Endothelial cell of umbilical vein (primary cell): Measurements from ENCODE around the gene NELFB. TPM values are rescaled to one million over a fixed set of nuclear protein-coding genes. Genes with fewer than 3 reads are reported as not detected.

ENCODE experiments used
- BruUV-seq: library from RNA; stranded (reverse); fragments of 400-500 nt; replicated peaks from 2 replicates; lab custom pipeline; 2021; lab: Mats Ljungman, UMichigan
- CTCF ChIA-PET: fragments of 300-600, 350-600 bp; sonication (Branson Sonifier 250); formaldehyde crosslinking; loops from one replicate; lab custom pipeline; 2021; ENCODE audit warnings: antibody characterized with exemption, inconsistent platforms; lab: Charles Lee
- POLR2A ChIA-PET: fragments of 300-600, 350-600 bp; sonication (Branson Sonifier 250); formaldehyde crosslinking; loops from one replicate; lab custom pipeline; 2021; ENCODE audit warnings: antibody characterized with exemption, inconsistent platforms; lab: Charles Lee
- DNase-seq: peaks from one replicate; pipeline ENCODE4 v3.0.0-alpha.2; 2011; ENCODE audit warnings: low read depth, low spot score
- FAIRE-seq: peaks from 2 replicates; lab custom pipeline; 2011; peaks lifted over from hg19 to GRCh38; lab: Jason Lieb, UNC
- H2AFZ ChIP-seq: 2 replicates; pipeline ENCODE4 v1.6.0; 2012; ENCODE audit warnings: low read depth, low read length, control low read depth, inconsistent platforms
- H3K27ac ChIP-seq: 2 replicates; pipeline ENCODE4 v1.5.1; 2011; ENCODE audit warnings: low read depth, mild to moderate bottlenecking, control low read depth, low read length, moderate library complexity; ENCODE audit not compliant: insufficient read depth
- H3K27me3 ChIP-seq, 2 experiments: 2 replicates each; pipeline versions ENCODE4 v1.6.0 to v1.6.1; 2011; ENCODE audit warnings: low read length in 2 of 2, mixed read lengths in 1 of 2; ENCODE audit not compliant: control insufficient read depth in 2 of 2, insufficient read depth in 2 of 2
- H3K36me3 ChIP-seq, 2 experiments: 2 replicates in 1 of 2; 3 replicates in 1 of 2; pipeline ENCODE4 v1.5.1; 2011; ENCODE audit warnings: low read length in 2 of 2, mild to moderate bottlenecking in 1 of 2, moderate library complexity in 1 of 2; ENCODE audit not compliant: control insufficient read depth in 2 of 2, insufficient read depth in 2 of 2; ENCODE audit errors: extremely low read depth in 1 of 2
- H3K4me1 ChIP-seq: 3 replicates; pipeline ENCODE4 v1.5.1; 2011; ENCODE audit warnings: mild to moderate bottlenecking, low read length; ENCODE audit not compliant: control insufficient read depth, insufficient read depth; ENCODE audit errors: extremely low read depth
- H3K4me2 ChIP-seq: 2 replicates; pipeline ENCODE4 v1.6.1; 2011; ENCODE audit warnings: low read length, control low read depth, mixed read lengths; ENCODE audit not compliant: insufficient read depth
- H3K4me3 ChIP-seq, 3 experiments: fragments of 200-600 bp in 1 of 3; sonication (generic), shearing (Covaris generic) in 1 of 3; replicated peaks in 1 of 3; 2 replicates each; pipeline ENCODE4 v1.5.1; 2011 to 2016; ENCODE audit warnings: control low read depth in 3 of 3, low read length in 3 of 3, mild to moderate bottlenecking in 2 of 3, inconsistent platforms in 1 of 3, low read depth in 1 of 3, moderate library complexity in 1 of 3; ENCODE audit not compliant: insufficient read depth in 1 of 3
- H3K79me2 ChIP-seq: 2 replicates; pipeline ENCODE4 v1.6.0; 2012; ENCODE audit warnings: low read length, inconsistent platforms; ENCODE audit not compliant: control insufficient read depth, insufficient read depth
- H3K9ac ChIP-seq: replicated peaks from 2 replicates; pipeline ENCODE3; 2011; ENCODE audit warnings: low read length, control low read depth; ENCODE audit not compliant: insufficient read depth; ENCODE audit errors: extremely low read depth
- H3K9me1 ChIP-seq: replicated peaks from 3 replicates; pipeline ENCODE4 v1.6.0; 2011; ENCODE audit warnings: mild to moderate bottlenecking, low read length; ENCODE audit not compliant: control insufficient read depth, insufficient read depth; ENCODE audit errors: extremely low read depth
- H3K9me3 ChIP-seq: replicated peaks from 2 replicates; pipeline ENCODE4 v1.5.1; 2012; ENCODE audit warnings: low read length, inconsistent platforms; ENCODE audit not compliant: control insufficient read depth, insufficient read depth
- H4K20me1 ChIP-seq: replicated peaks from 2 replicates; pipeline ENCODE3; 2011; ENCODE audit warnings: mild to moderate bottlenecking, low read length; ENCODE audit not compliant: control insufficient read depth, insufficient read depth; ENCODE audit errors: extremely low read depth
- FOS ChIP-seq: IDR thresholded peaks from 2 replicates; pipeline ENCODE4 v1.6.1; 2011; ENCODE audit warnings: mild to moderate bottlenecking, low read length, moderate library complexity, borderline replicate concordance; ENCODE audit not compliant: insufficient read depth
- GATA2 ChIP-seq: IDR thresholded peaks from 2 replicates; pipeline ENCODE4 v1.7.0; 2011; ENCODE audit warnings: low read depth, mild to moderate bottlenecking, moderate library complexity, mixed read lengths, low read length; ENCODE audit not compliant: insufficient read length, insufficient read depth
- JUN ChIP-seq: IDR thresholded peaks from 2 replicates; pipeline ENCODE4 v1.6.1; 2011; ENCODE audit warnings: borderline replicate concordance, low read depth; ENCODE audit not compliant: insufficient read length, insufficient read depth
- MYC ChIP-seq: IDR thresholded peaks from one replicate; pipeline ENCODE4 v1.6.1; 2011; ENCODE audit warnings: mild to moderate bottlenecking, low read depth, low read length
- POLR2A ChIP-seq: IDR thresholded peaks from 2 replicates; pipeline ENCODE4 v1.6.1; 2012; ENCODE audit warnings: low read depth, mild to moderate bottlenecking, control low read depth, low read length
- POLR2AphosphoS5 ChIP-seq: IDR thresholded peaks from 2 replicates; pipeline ENCODE4 v1.6.1; 2012; ENCODE audit warnings: low read depth, mild to moderate bottlenecking, control low read depth, low read length, moderate library complexity; ENCODE audit not compliant: insufficient read depth
- dilution Hi-C: fragments of 300-500 bp; cut with MboI; formaldehyde crosslinking; loops from one replicate; pipeline ENCODE4 v1.15.0; 2019; ENCODE audit warnings: low sequenced_read_pairs; ENCODE audit not compliant: extremely low pct_ligation_motif_present
- intact Hi-C: fragments of 100-400 bp; cut with micrococcal nuclease; formaldehyde crosslinking; loops from one replicate; pipeline ENCODE4 v1.10.0; 2022
- polyA plus RNA-seq, 4 experiments: library from polyadenylated mRNA; depleted of rRNA in 3 of 4; stranded (reverse) in 3 of 4; unstranded in 1 of 4; fragments of >200 nt; gene quantifications; 2 replicates each; pipeline versions ENCODE4 v1.2.1 to v1.2.3, GENCODE V29; 2011 to 2012; ENCODE audit warnings: missing spikeins in 1 of 4
- total RNA-seq: library from RNA; stranded (reverse); gene quantifications from 2 replicates; pipeline ENCODE4 v1.2.3, GENCODE V29; 2021
- TF ChIP-seq, protein P1 (sequence below): IDR thresholded peaks from 2 replicates; pipeline ENCODE4 v1.6.1; 2011; ENCODE audit not compliant: insufficient read depth, insufficient read length

NELFB gene
- total and polyA plus RNA-seq, 2 donors (not counting 3 experiments of a cell fraction or from before 2014, with no cell fraction given): 62.3 to 76.1 TPM

- BruUV-seq: no TSS peak
- no peak overlapping the region for H3K4me2 ChIP-seq
- no peaks in the 10 kb centered on the region for H3K9me1 ChIP-seq
- H3K36me3 ChIP-seq: no peaks in the 10 kb centered on the region
- H3K27ac ChIP-seq: peak overlapping the region; percentile 83
- H3K27me3 ChIP-seq: no peaks in the 10 kb centered on the region
- TF ChIP-seq JUN (no peak), FOS (no peak), POLR2AphosphoS5 (no peak), GATA2 (no peak), MYC (no peak), POLR2A (no peak)
- TF ChIP-seq, protein P1, sequence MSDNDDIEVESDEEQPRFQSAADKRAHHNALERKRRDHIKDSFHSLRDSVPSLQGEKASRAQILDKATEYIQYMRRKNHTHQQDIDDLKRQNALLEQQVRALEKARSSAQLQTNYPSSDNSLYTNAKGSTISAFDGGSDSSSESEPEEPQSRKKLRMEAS: no peak
- intact Hi-C loops (loop anchor here (1.0 kb wide), 3 partner anchors 15 to 33 kb away; no protein-coding TSS in a partner anchor), dilution Hi-C loops (no loop called here)
- ChIA-PET CTCF (interaction anchor here (0.7 to 3.2 kb wide), 14 partner anchors 10 to 215 kb away, joined by 3 to 33 read pairs (median 4); partner anchors contain the start of gene NRARP), POLR2A (interaction anchor here (0.8 to 1.4 kb wide), 4 partner anchors 14 to 19 kb away, joined by 3 to 6 read pairs (median 5); partner anchors contain the start of gene NRARP)
- no peak overlapping the region for H2AFZ ChIP-seq
- no peak overlapping the region for H3K4me3 ChIP-seq
- FAIRE-seq: no peak
- no peaks in the 10 kb centered on the region for H4K20me1 ChIP-seq
- no peak overlapping the region for H3K9ac ChIP-seq
- no peak for DNase-seq
- no peaks in the 10 kb centered on the region for H3K79me2 ChIP-seq
- H3K4me1 ChIP-seq: peaks cover 27% of the 10 kb centered on the region
- H3K9me3 ChIP-seq: no peaks in the 10 kb centered on the region
Measured at GRCh38 chr9:137319739-137320551, 64.8 kb downstream of the NELFB start.
